TTC549 (cell line): ENCODE results near the gene CHAT.

Source experiments
- FAIRE-seq: peaks from 2 replicates; lab custom pipeline; 2012; peaks lifted over from hg19 to GRCh38; lab: Jason Lieb, UNC

Gene CHAT

GRCh38 chr10:49597426-49598163 is 16.2 kb upstream of the CHAT start:
- FAIRE-seq, result no peak

- FAIRE-seq, result no peak
Measured at GRCh38 chr10:49598164-49598856, 15.5 kb upstream of the CHAT start.

DNA sequence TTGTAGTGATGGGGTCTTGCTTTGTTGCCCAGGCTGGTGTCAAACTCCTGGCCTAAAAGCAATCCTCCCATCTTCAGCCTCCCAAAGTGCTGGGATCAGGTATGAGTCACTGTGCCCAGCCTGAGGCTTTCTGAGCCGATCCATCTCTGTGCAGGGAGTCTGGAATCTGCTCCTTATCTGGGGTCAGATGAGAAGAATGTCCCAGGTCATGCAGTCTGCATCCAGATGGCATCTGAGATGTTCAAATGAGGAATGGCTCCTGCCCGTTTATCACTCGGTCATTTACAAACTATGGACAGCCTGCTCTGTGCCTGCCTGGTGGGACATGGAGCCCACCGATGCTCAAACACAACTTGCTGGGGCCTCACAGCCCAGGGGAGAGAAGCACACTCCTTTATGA is 14.9 kb upstream of the CHAT start:
- FAIRE-seq, result no peak

DNA sequence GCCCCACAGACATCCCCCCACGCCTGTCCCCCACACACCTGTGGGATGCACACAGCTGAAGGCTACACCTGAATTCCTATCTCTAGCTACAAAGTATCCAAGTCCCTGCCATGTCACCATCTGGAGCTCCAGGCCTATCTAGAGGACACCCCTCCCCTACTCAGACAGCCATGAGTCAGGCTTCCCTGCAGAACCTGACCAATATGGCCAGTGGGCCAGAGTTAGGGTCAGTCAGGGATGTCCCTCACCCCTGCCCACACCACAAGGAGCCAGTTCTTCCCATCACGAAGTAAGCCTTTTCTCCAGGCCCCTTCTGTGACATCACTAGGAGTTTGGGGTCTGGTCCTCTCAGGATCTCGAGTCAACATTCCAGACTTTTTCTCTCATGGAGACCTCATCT is 14.3 kb upstream of the CHAT start:
- FAIRE-seq, result no peak

DNA sequence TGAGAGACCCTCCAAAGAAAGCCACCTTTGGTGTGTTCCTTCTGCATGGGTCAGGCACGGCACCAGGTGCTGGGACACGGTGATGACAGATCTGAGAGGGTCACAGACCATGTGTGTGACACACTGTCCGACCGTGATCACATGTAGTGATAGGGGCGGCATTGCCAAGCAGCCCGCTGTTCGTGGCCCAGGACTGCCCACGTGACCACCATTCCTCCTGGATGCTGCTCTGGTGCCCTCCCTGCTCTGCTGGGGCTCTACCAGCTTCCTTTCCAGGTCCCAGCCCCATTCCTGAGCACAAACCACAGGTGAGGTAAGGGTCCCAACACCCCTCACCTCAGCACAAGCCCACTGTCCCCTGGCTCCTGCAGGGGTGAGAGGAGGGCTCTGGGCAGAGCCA is 13.8 kb upstream of the CHAT start:
- FAIRE-seq, result no peak

- FAIRE-seq, result no peak
Measured at GRCh38 chr10:49600781-49601400, 12.9 kb upstream of the CHAT start.

- no peak for FAIRE-seq
Measured at GRCh38 chr10:49601857-49602256, 12.0 kb upstream of the CHAT start.

- FAIRE-seq, result no peak
Measured at GRCh38 chr10:49602380-49603023, 11.3 kb upstream of the CHAT start.

DNA sequence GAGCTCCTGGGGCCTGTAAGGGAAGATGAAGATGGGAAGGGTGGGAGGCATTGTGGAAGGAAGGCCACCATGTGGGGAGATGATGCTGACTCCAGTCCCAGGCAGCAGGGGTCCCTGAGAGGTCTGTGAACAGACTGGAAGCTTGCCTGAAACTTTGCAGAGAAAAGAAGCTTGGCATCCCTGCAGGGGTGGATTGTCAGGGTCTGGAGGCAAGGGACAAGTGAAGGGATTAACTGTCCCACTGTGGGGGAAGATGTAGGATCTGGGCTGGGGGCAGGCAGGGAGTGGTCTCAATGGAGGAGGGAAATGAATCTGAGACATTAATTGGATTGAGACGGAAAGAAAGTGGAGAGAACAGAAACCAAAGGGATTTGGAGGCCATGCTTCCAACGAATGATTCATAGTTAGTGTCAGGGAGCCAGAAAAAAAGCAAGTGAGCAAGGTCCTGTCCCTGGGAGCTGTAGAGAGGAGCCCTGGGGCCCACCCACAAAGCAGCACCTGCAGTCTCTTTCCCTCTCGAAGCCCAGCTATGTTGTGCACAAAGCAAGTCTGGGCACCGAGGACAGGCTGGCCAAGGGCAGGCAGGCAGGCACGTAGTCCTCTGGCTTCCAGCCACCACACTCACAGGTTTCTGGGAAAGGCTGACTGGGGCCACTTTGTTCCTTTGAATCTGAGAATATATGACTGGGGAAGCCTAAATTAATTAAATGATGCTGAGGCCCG is 8.5 kb upstream of the CHAT start:
- no peak for FAIRE-seq

GRCh38 chr10:49605939-49606509 is 7.8 kb upstream of the CHAT start:
- no peak for FAIRE-seq

DNA sequence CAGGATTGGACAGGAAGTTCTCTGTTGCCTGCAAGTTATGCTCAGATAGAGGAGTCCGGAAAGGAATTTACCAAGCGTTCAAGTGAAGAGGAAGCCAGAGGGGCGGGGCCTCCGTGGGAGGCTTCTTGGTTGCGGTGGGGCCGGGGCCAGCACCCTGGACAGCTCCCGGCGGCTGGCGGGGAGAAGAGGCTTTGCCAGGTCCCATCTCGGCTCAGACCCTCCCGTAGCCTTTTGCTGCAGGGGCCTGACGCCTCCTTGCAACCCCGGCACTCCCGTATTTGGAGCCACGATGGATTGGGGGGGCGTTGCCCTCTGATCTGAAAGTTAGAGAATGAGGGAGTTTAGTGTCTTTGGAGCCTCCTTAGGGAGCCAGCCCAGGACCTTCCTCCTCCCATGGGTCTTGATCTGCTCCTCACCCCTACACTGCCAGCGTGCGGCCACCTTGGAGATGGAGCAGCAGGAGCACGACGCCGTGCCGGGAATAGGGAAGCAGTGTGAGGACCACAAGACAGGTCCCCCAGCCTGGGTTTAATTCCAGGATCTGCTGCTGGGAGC is 6.8 kb upstream of the CHAT start:
- FAIRE-seq, result no peak

- FAIRE-seq, result no peak
Measured at GRCh38 chr10:49608166-49609005, 5.5 kb upstream of the CHAT start.

GRCh38 chr10:49609006-49609282 is 4.9 kb upstream of the CHAT start:
- FAIRE-seq, result no peak

DNA sequence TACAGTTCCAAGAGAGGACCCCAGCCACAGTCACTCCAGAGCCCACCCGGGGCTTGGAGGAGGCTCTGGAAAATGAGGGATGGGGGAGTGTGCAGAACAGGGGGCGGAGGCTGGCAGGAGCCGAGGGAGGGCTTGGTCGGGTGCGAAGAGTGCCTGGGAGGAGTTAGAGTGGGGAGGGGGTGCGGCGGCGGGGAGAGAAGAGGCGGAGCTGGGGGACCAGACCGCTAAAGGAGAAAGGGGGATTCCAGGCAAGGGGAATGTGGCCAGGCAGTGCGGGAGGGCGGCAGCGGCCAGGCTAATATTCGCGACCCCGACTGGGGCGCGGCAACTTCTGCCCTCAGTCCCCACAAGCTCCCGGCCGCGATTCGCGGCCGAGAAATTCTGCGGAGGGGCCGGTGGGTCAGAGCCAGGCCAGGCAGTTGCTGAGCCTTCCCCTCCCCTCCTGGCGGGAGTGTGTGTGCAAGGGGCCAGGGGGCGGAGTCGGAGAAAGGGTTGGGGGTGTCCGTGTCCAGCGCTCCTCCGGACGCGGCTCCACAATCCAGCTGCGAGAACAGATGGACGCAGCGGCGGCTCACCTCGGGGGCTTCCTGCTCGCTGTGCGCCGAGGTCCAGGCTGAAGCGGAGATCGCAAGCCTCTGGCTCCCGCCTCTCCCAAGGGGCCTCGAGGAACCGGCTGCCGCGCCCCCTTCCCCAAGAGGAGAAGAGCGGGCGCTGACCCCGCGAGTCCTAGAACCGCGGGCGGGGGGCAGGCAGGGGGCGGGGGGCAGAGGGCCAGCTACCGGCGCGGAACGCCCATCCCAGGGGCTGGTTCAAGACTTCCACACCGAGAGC is 4.3 kb upstream of the CHAT start:
- FAIRE-seq, result no peak

- FAIRE-seq, result no peak
Measured at GRCh38 chr10:49610114-49610457, 3.8 kb upstream of the CHAT start, which contains the start of gene SLC18A3. TSS of gene SLC18A3 (plus strand) at chr10:49610310. CDS start at chr10:49610741, 431 bp downstream.

DNA sequence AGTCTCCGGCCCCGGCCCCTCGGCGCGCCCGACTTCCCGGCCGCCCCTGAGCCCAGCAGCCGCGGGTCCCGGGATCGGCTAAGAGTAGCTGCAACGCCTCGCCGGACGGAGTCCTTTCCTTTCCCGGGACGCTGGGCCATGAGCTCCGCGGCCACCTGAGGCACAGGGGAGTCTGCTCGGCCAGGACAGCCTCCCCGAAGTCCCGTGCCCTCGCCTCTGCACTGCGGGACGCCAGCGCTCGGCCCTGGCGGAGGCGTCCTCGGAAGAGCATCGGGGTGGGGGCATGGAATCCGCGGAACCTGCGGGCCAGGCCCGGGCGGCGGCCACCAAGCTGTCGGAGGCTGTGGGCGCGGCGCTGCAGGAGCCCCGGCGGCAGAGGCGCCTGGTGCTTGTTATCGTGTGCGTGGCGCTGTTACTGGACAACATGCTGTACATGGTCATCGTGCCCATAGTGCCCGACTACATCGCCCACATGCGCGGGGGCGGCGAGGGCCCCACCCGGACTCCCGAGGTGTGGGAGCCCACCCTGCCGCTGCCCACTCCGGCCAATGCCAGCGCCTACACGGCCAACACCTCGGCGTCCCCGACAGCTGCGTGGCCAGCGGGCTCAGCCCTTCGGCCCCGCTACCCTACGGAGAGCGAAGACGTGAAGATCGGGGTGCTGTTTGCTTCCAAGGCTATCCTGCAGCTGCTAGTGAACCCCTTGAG is 3.2 kb upstream of the CHAT start:
- no peak for FAIRE-seq

DNA sequence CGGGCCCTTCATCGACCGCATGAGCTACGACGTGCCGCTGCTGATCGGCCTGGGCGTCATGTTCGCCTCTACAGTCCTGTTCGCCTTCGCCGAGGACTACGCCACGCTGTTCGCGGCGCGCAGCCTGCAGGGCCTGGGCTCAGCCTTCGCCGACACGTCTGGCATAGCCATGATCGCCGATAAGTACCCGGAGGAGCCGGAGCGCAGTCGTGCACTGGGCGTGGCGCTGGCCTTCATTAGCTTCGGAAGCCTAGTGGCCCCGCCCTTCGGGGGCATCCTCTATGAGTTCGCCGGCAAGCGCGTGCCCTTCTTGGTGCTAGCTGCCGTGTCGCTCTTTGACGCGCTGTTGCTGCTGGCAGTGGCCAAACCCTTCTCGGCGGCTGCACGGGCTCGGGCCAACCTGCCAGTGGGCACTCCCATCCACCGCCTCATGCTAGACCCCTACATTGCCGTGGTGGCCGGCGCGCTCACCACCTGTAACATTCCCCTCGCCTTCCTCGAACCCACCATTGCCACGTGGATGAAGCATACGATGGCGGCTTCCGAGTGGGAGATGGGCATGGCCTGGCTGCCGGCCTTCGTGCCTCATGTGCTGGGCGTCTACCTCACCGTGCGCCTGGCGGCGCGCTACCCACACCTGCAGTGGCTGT is 2.5 kb upstream of the CHAT start:
- FAIRE-seq, result no peak

DNA sequence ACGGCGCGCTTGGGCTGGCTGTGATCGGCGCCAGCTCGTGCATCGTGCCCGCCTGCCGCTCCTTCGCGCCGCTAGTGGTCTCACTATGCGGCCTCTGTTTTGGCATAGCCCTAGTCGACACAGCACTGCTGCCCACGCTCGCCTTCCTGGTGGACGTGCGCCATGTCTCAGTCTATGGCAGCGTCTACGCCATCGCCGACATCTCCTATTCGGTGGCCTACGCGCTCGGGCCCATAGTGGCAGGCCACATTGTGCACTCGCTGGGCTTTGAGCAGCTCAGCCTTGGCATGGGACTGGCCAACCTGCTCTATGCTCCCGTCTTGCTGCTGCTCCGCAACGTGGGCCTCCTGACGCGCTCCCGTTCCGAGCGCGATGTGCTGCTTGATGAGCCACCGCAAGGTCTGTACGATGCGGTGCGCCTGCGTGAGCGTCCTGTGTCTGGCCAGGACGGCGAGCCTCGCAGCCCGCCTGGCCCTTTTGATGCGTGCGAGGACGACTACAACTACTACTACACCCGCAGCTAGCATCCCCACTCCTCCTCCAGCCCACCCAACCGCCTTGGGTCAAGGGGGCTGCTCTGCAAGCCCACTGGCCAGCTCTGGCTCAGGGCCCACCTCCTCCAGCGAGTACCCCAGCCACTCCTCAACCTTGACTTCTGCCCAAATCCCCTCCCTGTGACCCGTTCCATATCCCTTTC is 1.9 kb upstream of the CHAT start:
- no peak for FAIRE-seq
